Prostate gland (tissue), 2 donors: ENCODE measurements around the gene B3GLCT.

Experiments
- POLR2A ChIP-seq: fragments of 450-650 bp; IDR thresholded peaks from one replicate; pipeline ENCODE4 v1.6.1; 2016; ENCODE audit warnings: antibody characterized with exemption, mild to moderate bottlenecking
- POLR2AphosphoS5 ChIP-seq: sonication (generic); formaldehyde crosslinking; IDR thresholded peaks from one replicate; pipeline ENCODE4 v1.6.1; 2017; ENCODE audit warnings: antibody characterized with exemption
- TF ChIP-seq, protein P1 (sequence below), 4 experiments: fragments of 200-600 bp in 2 of 4; fragments of 450-650 bp in 2 of 4; sonication (generic) in 2 of 4; IDR thresholded peaks; 1 replicate in 3 of 4; 2 replicates in 1 of 4; pipeline ENCODE4 v1.5.1; 2016 to 2019; ENCODE audit warnings: antibody characterized with exemption in 4 of 4, mild to moderate bottlenecking in 2 of 4, moderate library complexity in 2 of 4

DNA sequence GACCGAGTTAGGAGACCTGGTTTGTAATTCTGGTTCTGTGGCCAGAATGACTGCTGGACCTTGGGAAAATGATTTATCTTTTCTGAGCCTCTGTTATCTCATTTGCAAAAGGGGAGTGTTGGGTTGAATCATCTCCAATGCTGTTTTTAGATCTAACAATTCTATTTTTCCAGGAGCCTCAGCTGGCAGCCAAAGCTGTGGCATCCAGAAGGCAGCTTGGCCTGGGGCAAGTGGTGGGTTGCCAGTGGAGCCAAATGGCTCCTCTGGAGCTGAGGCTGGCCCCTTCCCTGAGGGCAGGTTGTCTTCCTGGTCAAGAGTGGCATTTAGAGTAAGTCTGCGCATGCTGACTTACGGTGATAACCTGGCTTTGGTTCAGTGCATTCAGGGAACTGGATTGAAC lies 21.3 kb downstream of the B3GLCT start:
- TF ChIP-seq, protein P1, sequence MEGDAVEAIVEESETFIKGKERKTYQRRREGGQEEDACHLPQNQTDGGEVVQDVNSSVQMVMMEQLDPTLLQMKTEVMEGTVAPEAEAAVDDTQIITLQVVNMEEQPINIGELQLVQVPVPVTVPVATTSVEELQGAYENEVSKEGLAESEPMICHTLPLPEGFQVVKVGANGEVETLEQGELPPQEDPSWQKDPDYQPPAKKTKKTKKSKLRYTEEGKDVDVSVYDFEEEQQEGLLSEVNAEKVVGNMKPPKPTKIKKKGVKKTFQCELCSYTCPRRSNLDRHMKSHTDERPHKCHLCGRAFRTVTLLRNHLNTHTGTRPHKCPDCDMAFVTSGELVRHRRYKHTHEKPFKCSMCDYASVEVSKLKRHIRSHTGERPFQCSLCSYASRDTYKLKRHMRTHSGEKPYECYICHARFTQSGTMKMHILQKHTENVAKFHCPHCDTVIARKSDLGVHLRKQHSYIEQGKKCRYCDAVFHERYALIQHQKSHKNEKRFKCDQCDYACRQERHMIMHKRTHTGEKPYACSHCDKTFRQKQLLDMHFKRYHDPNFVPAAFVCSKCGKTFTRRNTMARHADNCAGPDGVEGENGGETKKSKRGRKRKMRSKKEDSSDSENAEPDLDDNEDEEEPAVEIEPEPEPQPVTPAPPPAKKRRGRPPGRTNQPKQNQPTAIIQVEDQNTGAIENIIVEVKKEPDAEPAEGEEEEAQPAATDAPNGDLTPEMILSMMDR (IDR thresholded peaks at IDR 0.05), result no peak
- TF ChIP-seq POLR2A (no peak), POLR2AphosphoS5 (no peak)
